Muscle layer of duodenum (tissue), 2 donors: Measurements from ENCODE around the gene SYT15.

Experiments used
- H3K27ac ChIP-seq: one replicate; pipeline ENCODE4 v1.7.0; 2013; ENCODE audit warnings: mild to moderate bottlenecking, low read length
- H3K27me3 ChIP-seq: one replicate; pipeline ENCODE4 v1.7.0; 2013; ENCODE audit warnings: low read depth, mild to moderate bottlenecking, control low read depth, low read length
- H3K36me3 ChIP-seq, 2 donors: one replicate each; pipeline ENCODE4 v1.7.0; 2013; ENCODE audit warnings: low read length in 2 of 2, control low read depth in 1 of 2, mild to moderate bottlenecking in 1 of 2; ENCODE audit not compliant: insufficient read depth in 2 of 2, control insufficient read depth in 1 of 2
- H3K4me1 ChIP-seq, 2 donors: one replicate each; pipeline ENCODE4 v1.7.0; 2013; ENCODE audit warnings: low read length in 2 of 2, mild to moderate bottlenecking in 2 of 2, control low read depth in 1 of 2, moderate library complexity in 1 of 2; ENCODE audit not compliant: insufficient read depth in 2 of 2, control insufficient read depth in 1 of 2
- H3K4me3 ChIP-seq, 2 donors: one replicate each; pipeline ENCODE4 v1.7.0; 2013; ENCODE audit warnings: low read length in 2 of 2, low read depth in 1 of 2, mild to moderate bottlenecking in 1 of 2
- H3K9me3 ChIP-seq, 2 donors: one replicate each; pipeline ENCODE4 v1.7.0; 2013; ENCODE audit warnings: low read length in 2 of 2, control low read depth in 1 of 2, mild to moderate bottlenecking in 1 of 2; ENCODE audit not compliant: control insufficient read depth in 1 of 2
- donor health status: healthy.

SYT15 gene

GRCh38 chr10:46539596-46540411 is 39.1 kb upstream of the SYT15 start:
- peak overlapping the region; percentile 68 for H3K27ac ChIP-seq
- peaks cover 8 to 9% of the 10 kb centered on the region in 2 donors for H3K4me1 ChIP-seq
- H3K9me3 ChIP-seq = no peaks in the 10 kb centered on the region
- no peaks in the 10 kb centered on the region for H3K36me3 ChIP-seq
- H3K27me3 ChIP-seq = peaks cover 8% of the 10 kb centered on the region
- peak overlapping the region in 1 of 2 donors; percentile 14 for H3K4me3 ChIP-seq

- peak overlapping the region; percentile 68 for H3K27ac ChIP-seq
- H3K27me3 ChIP-seq = peaks cover 8% of the 10 kb centered on the region
- H3K9me3 ChIP-seq = no peaks in the 10 kb centered on the region
- no peaks in the 10 kb centered on the region for H3K36me3 ChIP-seq
- H3K4me1 ChIP-seq = peaks cover 8 to 9% of the 10 kb centered on the region in 2 donors
- H3K4me3 ChIP-seq = peak overlapping the region in 1 of 2 donors; percentile 14
These were observed 38.4 kb upstream of the SYT15 start for GRCh38 chr10:46540412-46541016.

DNA sequence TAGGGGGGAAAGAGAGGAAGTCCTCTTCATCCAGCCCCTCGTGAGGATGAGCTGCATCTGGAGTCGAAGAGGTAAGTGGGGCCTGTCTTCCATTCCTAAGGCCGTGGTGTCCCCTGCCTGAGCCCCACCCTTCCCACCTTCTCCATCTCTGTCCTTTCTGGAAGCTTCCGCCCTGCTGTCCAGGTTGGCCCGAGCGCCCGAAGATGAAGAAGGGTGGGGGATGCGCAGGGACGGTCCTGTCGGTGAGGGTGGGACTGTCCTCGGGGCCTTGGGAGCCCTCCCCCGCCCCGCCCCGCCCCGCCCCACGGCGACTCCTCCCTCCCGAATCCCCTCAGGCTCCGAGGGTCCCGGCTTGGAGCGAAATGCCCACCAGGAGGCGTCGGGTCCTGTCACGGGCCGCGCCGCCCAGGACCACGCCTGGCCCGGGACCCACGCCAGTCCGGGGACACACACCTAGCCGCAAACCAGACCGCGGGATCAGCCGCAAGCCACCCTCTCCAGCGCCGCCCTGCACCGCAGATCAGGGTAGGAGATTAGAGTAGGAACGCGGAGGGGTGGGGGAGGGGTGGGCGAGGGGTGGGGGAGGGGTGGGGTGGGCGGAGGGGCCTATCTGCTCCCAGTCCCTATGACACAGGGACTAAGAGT is 37.8 kb upstream of the SYT15 start:
- H3K4me1 ChIP-seq = peaks cover 8 to 9% of the 10 kb centered on the region in 2 donors
- peaks cover 8% of the 10 kb centered on the region for H3K27me3 ChIP-seq
- no peak overlapping the region for H3K27ac ChIP-seq
- H3K36me3 ChIP-seq = no peaks in the 10 kb centered on the region
- no peaks in the 10 kb centered on the region for H3K9me3 ChIP-seq
- no peak overlapping the region for H3K4me3 ChIP-seq

- H3K36me3 ChIP-seq = no peaks in the 10 kb centered on the region
- peaks cover 8% of the 10 kb centered on the region for H3K27me3 ChIP-seq
- no peak overlapping the region for H3K4me3 ChIP-seq
- peaks cover 8 to 9% of the 10 kb centered on the region in 2 donors for H3K4me1 ChIP-seq
- H3K27ac ChIP-seq = no peak overlapping the region
- no peaks in the 10 kb centered on the region for H3K9me3 ChIP-seq
These were observed 37.0 kb upstream of the SYT15 start for GRCh38 chr10:46541735-46542566.

- Histone ChIP-seq H3K27me3 (peaks cover 8% of the 10 kb centered on the region), H3K4me1 (peaks cover 8 to 9% of the 10 kb centered on the region in 2 donors), H3K9me3 (no peaks in the 10 kb centered on the region), H3K36me3 (no peaks in the 10 kb centered on the region), H3K4me3 (no peak overlapping the region), H3K27ac (no peak overlapping the region)
These were observed 36.1 kb upstream of the SYT15 start for GRCh38 chr10:46542567-46543465.

- peaks cover 7 to 8% of the 10 kb centered on the region in 2 donors for H3K4me1 ChIP-seq
- H3K9me3 ChIP-seq = no peaks in the 10 kb centered on the region
- H3K4me3 ChIP-seq = no peak overlapping the region
- no peaks in the 10 kb centered on the region for H3K36me3 ChIP-seq
- no peak overlapping the region for H3K27ac ChIP-seq
- H3K27me3 ChIP-seq = peaks cover 8% of the 10 kb centered on the region
These were observed 35.2 kb upstream of the SYT15 start for GRCh38 chr10:46543466-46544377.

- Histone ChIP-seq H3K27me3 (peaks cover 7% of the 10 kb centered on the region), H3K4me1 (peaks cover 4% of the 10 kb centered on the region in 2 donors), H3K4me3 (no peak overlapping the region), H3K9me3 (no peaks in the 10 kb centered on the region), H3K36me3 (no peaks in the 10 kb centered on the region), H3K27ac (no peak overlapping the region)
These were observed 33.7 kb upstream of the SYT15 start for GRCh38 chr10:46544989-46545791.

- Histone ChIP-seq H3K36me3 (no peaks in the 10 kb centered on the region), H3K27me3 (no peaks in the 10 kb centered on the region), H3K9me3 (no peaks in the 10 kb centered on the region), H3K27ac (no peak overlapping the region), H3K4me1 (peaks cover 0 to under 1% of the 10 kb centered on the region in 2 donors), H3K4me3 (no peak overlapping the region)
These were observed 32.9 kb upstream of the SYT15 start for GRCh38 chr10:46545861-46546590.
